Fibroblast of pulmonary artery (primary cell): ENCODE results near the gene HORMAD2.

Source experiments
- DNase-seq: peaks from one replicate; pipeline ENCODE4 v3.0.0-alpha.2; 2010; ENCODE audit warnings: low read depth
- H3K4me3 ChIP-seq: replicated peaks from 2 replicates; pipeline ENCODE4 v1.5.1; 2011; ENCODE audit warnings: low read depth, mild to moderate bottlenecking, control low read depth, low read length, moderate library complexity
- CTCF ChIP-seq: IDR thresholded peaks from 2 replicates; pipeline ENCODE4 v1.5.1; 2011; ENCODE audit warnings: mild to moderate bottlenecking, control low read depth, low read length, inconsistent platforms; ENCODE audit errors: missing control alignments

HORMAD2 gene

GRCh38 chr22:30220338-30221012 lies 140.2 kb downstream of the HORMAD2 start:
- no peak for TF ChIP-seq CTCF
- H3K4me3 ChIP-seq: no peak overlapping the region

GRCh38 chr22:30221121-30221992 lies 141.1 kb downstream of the HORMAD2 start:
- no peak for DNase-seq
- no peak for TF ChIP-seq CTCF
- H3K4me3 ChIP-seq: no peak overlapping the region

More at GRCh38 chr22:30220338-30221012, 140.2 kb downstream of the HORMAD2 start:
- DNase-seq: no peak

- no peak overlapping the region for H3K4me3 ChIP-seq
- DNase-seq: no peak
- TF ChIP-seq CTCF: no peak
Observed at GRCh38 chr22:30222321-30222720, 142.1 kb downstream of the HORMAD2 start.

- no peak overlapping the region for H3K4me3 ChIP-seq
- no peak for DNase-seq
- TF ChIP-seq CTCF: no peak
Observed at GRCh38 chr22:30223303-30223702, 143.0 kb downstream of the HORMAD2 start.

- no peak for TF ChIP-seq CTCF
- DNase-seq: no peak
- no peak overlapping the region for H3K4me3 ChIP-seq
Observed at GRCh38 chr22:30224161-30224857, 144.0 kb downstream of the HORMAD2 start.

- no peak for DNase-seq
- H3K4me3 ChIP-seq: no peak overlapping the region
- no peak for TF ChIP-seq CTCF
Observed at GRCh38 chr22:30225220-30225927, 145.1 kb downstream of the HORMAD2 start.
